ENCODE results near the gene GRB10.
A peak's percentile ranks its signal among the peaks of the same experiment; 100 is the strongest.
"Not testable (repeated sequence)": the region's sequence is repeated elsewhere in the genome, so short reads cannot be mapped to it uniquely, and the experiment has no call there.

GRB10 gene

GRCh38 chr7:50774319-50774718 is 8.4 kb downstream of the GRB10 start:
- DNase-seq, result no peak

- DNase-seq, result not testable (repeated sequence)
These were observed 9.6 kb downstream of the GRB10 start for GRCh38 chr7:50773071-50773470.

GRCh38 chr7:50771120-50772002 is 11.3 kb downstream of the GRB10 start:
- DNase-seq, result no peak

- DNase-seq, result no peak
These were observed 13.9 kb downstream of the GRB10 start for GRCh38 chr7:50768485-50769474.

- DNase-seq, result no peak
These were observed 15.9 kb downstream of the GRB10 start for GRCh38 chr7:50766849-50767207.

- no peak for DNase-seq
These were observed 16.4 kb downstream of the GRB10 start for GRCh38 chr7:50766106-50766848.

- DNase-seq, result no peak
These were observed 20.4 kb downstream of the GRB10 start for GRCh38 chr7:50762337-50762736.

GRCh38 chr7:50761713-50762112 is 21.0 kb downstream of the GRB10 start:
- DNase-seq, result no peak

- DNase-seq, result no peak
These were observed 24.8 kb downstream of the GRB10 start for GRCh38 chr7:50757703-50758390.

- DNase-seq, result no peak
These were observed 26.5 kb downstream of the GRB10 start for GRCh38 chr7:50756180-50756579.

- DNase-seq, result no peak
These were observed 28.0 kb downstream of the GRB10 start for GRCh38 chr7:50754684-50755083.

GRCh38 chr7:50754241-50754640 is 28.5 kb downstream of the GRB10 start:
- DNase-seq, result no peak

GRCh38 chr7:50752422-50752821 is 30.3 kb downstream of the GRB10 start:
- no peak for DNase-seq

GRCh38 chr7:50751146-50751545 is 31.6 kb downstream of the GRB10 start:
- no peak for DNase-seq

GRCh38 chr7:50749896-50750295 is 32.8 kb downstream of the GRB10 start:
- DNase-seq, result no peak

- DNase-seq, result no peak
These were observed 34.2 kb downstream of the GRB10 start for GRCh38 chr7:50748472-50748871.

- DNase-seq, result no peak
These were observed 36.9 kb downstream of the GRB10 start for GRCh38 chr7:50745835-50746234.

- no peak for DNase-seq
These were observed 37.4 kb downstream of the GRB10 start for GRCh38 chr7:50745336-50745735.

GRCh38 chr7:50743893-50744292 is 38.8 kb downstream of the GRB10 start:
- DNase-seq, result no peak

- DNase-seq, result no peak
These were observed 39.7 kb downstream of the GRB10 start for GRCh38 chr7:50743016-50743415.

- no peak for DNase-seq
These were observed 40.3 kb downstream of the GRB10 start for GRCh38 chr7:50742401-50742800.

- DNase-seq, result peak; percentile 78
These were observed 42.8 kb downstream of the GRB10 start for GRCh38 chr7:50739744-50740435.

All from activated CD4-positive, alpha-beta T cell treated with anti-CD3 and anti-CD28 coated beads, Interleukin-10, Interleukin-2, amounts not matched to agents 100 ng/mL and 50 ng/mL, durations not matched to agents 16 hours and 8 hours (primary cell).